K562 (cell line): ENCODE data around the gene LRRC25. TPM values are rescaled to one million over a fixed set of nuclear protein-coding genes. Genes with fewer than 3 reads are reported as not detected.

Experiments used
- DACH1 ChIP-seq: fragments of 450-650 bp; IDR thresholded peaks from 2 replicates; pipeline ENCODE4 v1.6.1; 2018; ENCODE audit not compliant: partially characterized antibody
- DMBX1 ChIP-seq: fragments of 250-450 bp; sonication (Bioruptor Pico); IDR thresholded peaks from 2 replicates; pipeline ENCODE4 v1.8.0; 2022; ENCODE audit warnings: inconsistent platforms, mild to moderate bottlenecking, moderate library complexity, borderline replicate concordance
- GATAD2A ChIP-seq: fragments of 450-650 bp; IDR thresholded peaks from 2 replicates; pipeline ENCODE4 v1.6.1; 2017
- HDAC3 ChIP-seq: fragments of 450-650 bp; IDR thresholded peaks from 2 replicates; pipeline ENCODE4 v1.6.1; 2018; ENCODE audit warnings: borderline replicate concordance, mild to moderate bottlenecking, moderate library complexity; ENCODE audit not compliant: partially characterized antibody
- KDM2B ChIP-seq: fragments of 250-450 bp; sonication (Bioruptor Pico); IDR thresholded peaks from 2 replicates; pipeline ENCODE4 v1.8.0; 2021; ENCODE audit warnings: mild to moderate bottlenecking, moderate library complexity
- NCOA2 ChIP-seq, 2 experiments: fragments of 450-650 bp; IDR thresholded peaks; 2 replicates each; pipeline ENCODE4 v1.6.1; 2018; ENCODE audit warnings: mild to moderate bottlenecking in 2 of 2, moderate library complexity in 1 of 2; ENCODE audit not compliant: partially characterized antibody in 2 of 2
- NR2C1 ChIP-seq, 2 experiments: fragments of 450-650 bp; IDR thresholded peaks; 2 replicates each; pipeline ENCODE4 v1.6.1; 2017; ENCODE audit warnings: mild to moderate bottlenecking in 2 of 2, antibody characterized with exemption in 1 of 2, inconsistent platforms in 1 of 2, missing compliant biosample characterization in 1 of 2, missing genetic modification characterization in 1 of 2
- NUFIP1 ChIP-seq: fragments of 450-650 bp; IDR thresholded peaks from 2 replicates; pipeline ENCODE4 v1.6.1; 2018; ENCODE audit not compliant: partially characterized antibody
- POLR3G ChIP-seq: IDR thresholded peaks from 2 replicates; pipeline ENCODE4 v1.6.1; 2011; ENCODE audit not compliant: insufficient read length, insufficient replicate concordance; ENCODE audit errors: extremely low read depth
- PTBP1 ChIP-seq: fragments of 200-400 bp; formaldehyde crosslinking; IDR thresholded peaks from 2 replicates; pipeline ENCODE4 v1.6.1; 2017; ENCODE audit warnings: low read depth, low read length
- RBM34 ChIP-seq: fragments of 200-400 bp; formaldehyde crosslinking; IDR thresholded peaks from 2 replicates; pipeline ENCODE4 v1.6.1; 2018; ENCODE audit warnings: low read length, borderline replicate concordance; ENCODE audit not compliant: insufficient read depth
- RFX5 ChIP-seq: IDR thresholded peaks from 2 replicates; pipeline ENCODE4 v1.6.1; 2011; ENCODE audit warnings: low read depth, mild to moderate bottlenecking, improper control_type of control experiment, low read length
- TAF7 ChIP-seq: fragments of 450-650 bp; IDR thresholded peaks from 2 replicates; pipeline ENCODE4 v1.6.1; 2016; ENCODE audit warnings: missing genetic modification characterization, missing compliant biosample characterization
- TSC22D4 ChIP-seq: fragments of 450-650 bp; IDR thresholded peaks from 2 replicates; pipeline ENCODE4 v1.6.1; 2016; ENCODE audit warnings: missing genetic modification characterization, missing biosample characterization, control low read depth
- ZNF583 ChIP-seq: fragments of 250-450 bp; sonication (Bioruptor Pico); IDR thresholded peaks from 2 replicates; pipeline ENCODE4 v1.4.0; 2020
- polyA plus RNA-seq, 8 experiments: library from polyadenylated mRNA; depleted of rRNA in 4 of 8; stranded (reverse) in 5 of 8; unstranded in 3 of 8; fragments of >200 nt; fragmentation: Nextera tagmentation in 2 of 8; fragmentation: Illumina TruSeq in 1 of 8; extraction: Ambion mirVana in 2 of 8; extraction: Trizol in 1 of 8; gene quantifications; 2 replicates each; pipeline versions ENCODE4 v1.2.1 to v1.2.3, GENCODE V29; 2011 to 2014; ENCODE audit warnings: inconsistent platforms in 1 of 8, missing spikeins in 1 of 8
- total RNA-seq, 7 experiments: library from RNA; depleted of rRNA in 6 of 7; stranded (reverse); fragments of >200 nt in 6 of 7; fragmentation: Illumina TruSeq in 2 of 7; extraction: Trizol in 2 of 7; gene quantifications; 2 replicates each; pipeline versions ENCODE4 v1.2.1 to v1.2.3, GENCODE V29; 2011 to 2021; ENCODE audit warnings: low replicate concordance in 1 of 7
- TF ChIP-seq, protein P1 (sequence below): sonication (generic); formaldehyde crosslinking; IDR thresholded peaks from 2 replicates; pipeline ENCODE4 v1.8.1; 2022; ENCODE audit warnings: missing genetic modification reagents
- TF ChIP-seq, protein P2 (sequence below): fragments of 250-450 bp; sonication (Bioruptor Pico); IDR thresholded peaks from 2 replicates; pipeline ENCODE4 v1.8.0; 2022; ENCODE audit warnings: inconsistent platforms
- TF ChIP-seq, protein P3 (sequence below): fragments of 450-650 bp; conservative IDR thresholded peaks from 2 replicates; pipeline ENCODE4 v1.6.1; 2016; ENCODE audit warnings: missing genetic modification characterization, low read depth, mild to moderate bottlenecking, control low read depth, missing compliant biosample characterization
- TF ChIP-seq, protein P4 (sequence below): fragments of 450-650 bp; IDR thresholded peaks from one replicate; pipeline ENCODE4 v1.6.1; 2018; ENCODE audit warnings: mild to moderate bottlenecking, moderate library complexity; ENCODE audit not compliant: partially characterized antibody
- TF ChIP-seq, protein P5 (sequence below), 3 experiments: fragments of 200-800 bp in 1 of 3; sonication (Bioruptor generic) in 1 of 3; sonication (generic) in 1 of 3; formaldehyde crosslinking in 1 of 3; IDR thresholded peaks; 2 replicates each; pipeline versions ENCODE4 v1.6.1 to v1.8.0; 2016 to 2022; ENCODE audit warnings: mild to moderate bottlenecking in 2 of 3, missing compliant biosample characterization in 2 of 3, missing genetic modification characterization in 2 of 3, missing genetic modification reagents in 1 of 3

LRRC25 gene
- total and polyA plus RNA-seq, 9 of the 15 experiments (the other 6 are each of a cell fraction or from before 2014, with no cell fraction given): 0.07 to 0.36 (median 0.10) TPM; not detected in 3

GRCh38 chr19:18373407-18373891, 24.0 kb downstream of the LRRC25 start (continued):
- TF ChIP-seq, protein P1, sequence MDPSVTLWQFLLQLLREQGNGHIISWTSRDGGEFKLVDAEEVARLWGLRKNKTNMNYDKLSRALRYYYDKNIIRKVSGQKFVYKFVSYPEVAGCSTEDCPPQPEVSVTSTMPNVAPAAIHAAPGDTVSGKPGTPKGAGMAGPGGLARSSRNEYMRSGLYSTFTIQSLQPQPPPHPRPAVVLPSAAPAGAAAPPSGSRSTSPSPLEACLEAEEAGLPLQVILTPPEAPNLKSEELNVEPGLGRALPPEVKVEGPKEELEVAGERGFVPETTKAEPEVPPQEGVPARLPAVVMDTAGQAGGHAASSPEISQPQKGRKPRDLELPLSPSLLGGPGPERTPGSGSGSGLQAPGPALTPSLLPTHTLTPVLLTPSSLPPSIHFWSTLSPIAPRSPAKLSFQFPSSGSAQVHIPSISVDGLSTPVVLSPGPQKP (CRISPR knock-in tag): no peak
- TF ChIP-seq, protein P2, sequence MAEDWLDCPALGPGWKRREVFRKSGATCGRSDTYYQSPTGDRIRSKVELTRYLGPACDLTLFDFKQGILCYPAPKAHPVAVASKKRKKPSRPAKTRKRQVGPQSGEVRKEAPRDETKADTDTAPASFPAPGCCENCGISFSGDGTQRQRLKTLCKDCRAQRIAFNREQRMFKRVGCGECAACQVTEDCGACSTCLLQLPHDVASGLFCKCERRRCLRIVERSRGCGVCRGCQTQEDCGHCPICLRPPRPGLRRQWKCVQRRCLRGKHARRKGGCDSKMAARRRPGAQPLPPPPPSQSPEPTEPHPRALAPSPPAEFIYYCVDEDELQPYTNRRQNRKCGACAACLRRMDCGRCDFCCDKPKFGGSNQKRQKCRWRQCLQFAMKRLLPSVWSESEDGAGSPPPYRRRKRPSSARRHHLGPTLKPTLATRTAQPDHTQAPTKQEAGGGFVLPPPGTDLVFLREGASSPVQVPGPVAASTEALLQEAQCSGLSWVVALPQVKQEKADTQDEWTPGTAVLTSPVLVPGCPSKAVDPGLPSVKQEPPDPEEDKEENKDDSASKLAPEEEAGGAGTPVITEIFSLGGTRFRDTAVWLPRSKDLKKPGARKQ: no peak
- TF ChIP-seq DMBX1 (CRISPR knock-in tag) (0 out of 2 replicates have a peak, but pooled peaks have one; percentile 27), RFX5 (no peak), NR2C1 (IDR thresholded peaks at IDR 0.05) (no peak), NR2C1 (tag; IDR thresholded peaks at IDR 0.05) (0 out of 2 replicates have a peak, but pooled peaks have one; percentile 7), NCOA2 (IDR thresholded peaks at IDR 0.05; ENCODE audit: partially characterized antibody in 2 of 2) (no peak), NUFIP1 (no peak), TSC22D4 (no peak), KDM2B (CRISPR knock-in tag) (no peak), TAF7 (tag) (no peak), POLR3G (no peak), RBM34 (no peak), HDAC3 (no peak), GATAD2A (no peak), PTBP1 (0 out of 2 replicates have a peak, but pooled peaks have one; percentile 40), ZNF583 (CRISPR knock-in tag) (no peak), DACH1 (no peak)
- TF ChIP-seq, protein P3, sequence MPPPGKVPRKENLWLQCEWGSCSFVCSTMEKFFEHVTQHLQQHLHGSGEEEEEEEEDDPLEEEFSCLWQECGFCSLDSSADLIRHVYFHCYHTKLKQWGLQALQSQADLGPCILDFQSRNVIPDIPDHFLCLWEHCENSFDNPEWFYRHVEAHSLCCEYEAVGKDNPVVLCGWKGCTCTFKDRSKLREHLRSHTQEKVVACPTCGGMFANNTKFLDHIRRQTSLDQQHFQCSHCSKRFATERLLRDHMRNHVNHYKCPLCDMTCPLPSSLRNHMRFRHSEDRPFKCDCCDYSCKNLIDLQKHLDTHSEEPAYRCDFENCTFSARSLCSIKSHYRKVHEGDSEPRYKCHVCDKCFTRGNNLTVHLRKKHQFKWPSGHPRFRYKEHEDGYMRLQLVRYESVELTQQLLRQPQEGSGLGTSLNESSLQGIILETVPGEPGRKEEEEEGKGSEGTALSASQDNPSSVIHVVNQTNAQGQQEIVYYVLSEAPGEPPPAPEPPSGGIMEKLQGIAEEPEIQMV (tag): no peak
- TF ChIP-seq, protein P4, sequence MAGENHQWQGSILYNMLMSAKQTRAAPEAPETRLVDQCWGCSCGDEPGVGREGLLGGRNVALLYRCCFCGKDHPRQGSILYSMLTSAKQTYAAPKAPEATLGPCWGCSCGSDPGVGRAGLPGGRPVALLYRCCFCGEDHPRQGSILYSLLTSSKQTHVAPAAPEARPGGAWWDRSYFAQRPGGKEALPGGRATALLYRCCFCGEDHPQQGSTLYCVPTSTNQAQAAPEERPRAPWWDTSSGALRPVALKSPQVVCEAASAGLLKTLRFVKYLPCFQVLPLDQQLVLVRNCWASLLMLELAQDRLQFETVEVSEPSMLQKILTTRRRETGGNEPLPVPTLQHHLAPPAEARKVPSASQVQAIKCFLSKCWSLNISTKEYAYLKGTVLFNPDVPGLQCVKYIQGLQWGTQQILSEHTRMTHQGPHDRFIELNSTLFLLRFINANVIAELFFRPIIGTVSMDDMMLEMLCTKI: no peak
- TF ChIP-seq, protein P5, sequence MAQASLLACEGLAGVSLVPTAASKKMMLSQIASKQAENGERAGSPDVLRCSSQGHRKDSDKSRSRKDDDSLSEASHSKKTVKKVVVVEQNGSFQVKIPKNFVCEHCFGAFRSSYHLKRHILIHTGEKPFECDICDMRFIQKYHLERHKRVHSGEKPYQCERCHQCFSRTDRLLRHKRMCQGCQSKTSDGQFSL (CRISPR knock-in tag; IDR thresholded peaks at IDR 0.05): no peak
- TF ChIP-seq, protein P5 (tag; IDR thresholded peaks at IDR 0.05): no peak
